AG08396 (cell line): Measurements from ENCODE around the gene TSPAN7.

ENCODE experiments used
- DNase-seq: peaks from one replicate; pipeline ENCODE4 v3.0.0; 2012; ENCODE audit warnings: low spot score, mixed read lengths

The TSPAN7 gene

GRCh38 chrX:38649221-38649620, 87.9 kb downstream of the TSPAN7 start:
- DNase-seq, result no peak

- no peak for DNase-seq
These were observed 88.6 kb downstream of the TSPAN7 start for GRCh38 chrX:38649674-38650647.

GRCh38 chrX:38651625-38652601, 90.6 kb downstream of the TSPAN7 start:
- no peak for DNase-seq

- DNase-seq, result no peak
These were observed 91.6 kb downstream of the TSPAN7 start for GRCh38 chrX:38652934-38653442.

GRCh38 chrX:38654302-38654701, 93.0 kb downstream of the TSPAN7 start:
- DNase-seq, result peak; percentile 11

GRCh38 chrX:38656350-38656915, 95.1 kb downstream of the TSPAN7 start:
- DNase-seq, result no peak

- DNase-seq, result no peak
These were observed 96.2 kb downstream of the TSPAN7 start for GRCh38 chrX:38657562-38657961.

GRCh38 chrX:38660395-38661102, 99.2 kb downstream of the TSPAN7 start:
- DNase-seq, result no peak

- no peak for DNase-seq
These were observed 99.7 kb downstream of the TSPAN7 start for GRCh38 chrX:38661103-38661441.

- DNase-seq, result no peak
These were observed 100.2 kb downstream of the TSPAN7 start for GRCh38 chrX:38661561-38661960.

GRCh38 chrX:38662640-38663039, 101.3 kb downstream of the TSPAN7 start:
- no peak for DNase-seq

- DNase-seq, result peak; percentile 43
These were observed 102.9 kb downstream of the TSPAN7 start for GRCh38 chrX:38664285-38664684.

- DNase-seq, result no peak
These were observed 105.6 kb downstream of the TSPAN7 start for GRCh38 chrX:38666909-38667308.

GRCh38 chrX:38668771-38669170, 107.4 kb downstream of the TSPAN7 start:
- no peak for DNase-seq

GRCh38 chrX:38669428-38669827, 108.1 kb downstream of the TSPAN7 start:
- no peak for DNase-seq

- DNase-seq, result no peak
These were observed 111.3 kb downstream of the TSPAN7 start for GRCh38 chrX:38672646-38673045.

GRCh38 chrX:38675856-38676255, 114.5 kb downstream of the TSPAN7 start:
- DNase-seq, result no peak

GRCh38 chrX:38678183-38678582, 116.8 kb downstream of the TSPAN7 start:
- no peak for DNase-seq

- no peak for DNase-seq
These were observed 117.5 kb downstream of the TSPAN7 start for GRCh38 chrX:38678821-38679220.

- DNase-seq, result no peak
These were observed 118.4 kb downstream of the TSPAN7 start for GRCh38 chrX:38679695-38680094.

- no peak for DNase-seq
These were observed 120.8 kb downstream of the TSPAN7 start for GRCh38 chrX:38682095-38682494.
